Mucosa of rectum (tissue), 2 donors: Measurements from ENCODE around the gene SPATA25.
A peak's percentile ranks its signal among the peaks of the same experiment; 100 is the strongest.

Experiments
- H3K27ac ChIP-seq, 2 donors: one replicate each; pipeline ENCODE4 v1.7.0; 2013; ENCODE audit warnings: inconsistent platforms in 2 of 2, low read depth in 2 of 2, low read length in 2 of 2
- H3K27me3 ChIP-seq, 2 donors: one replicate each; pipeline ENCODE4 v1.7.0; 2013; ENCODE audit warnings: low read length in 2 of 2; ENCODE audit not compliant: control insufficient read depth in 2 of 2, insufficient read depth in 2 of 2
- H3K36me3 ChIP-seq, 2 donors: one replicate each; pipeline ENCODE4 v1.7.0; 2013; ENCODE audit warnings: low read length in 2 of 2; ENCODE audit not compliant: control insufficient read depth in 2 of 2, insufficient read depth in 2 of 2
- H3K4me1 ChIP-seq, 2 donors: one replicate each; pipeline ENCODE4 v1.7.0; 2013; ENCODE audit warnings: low read length in 2 of 2, mild to moderate bottlenecking in 1 of 2; ENCODE audit not compliant: control insufficient read depth in 2 of 2, insufficient read depth in 2 of 2
- H3K4me3 ChIP-seq, 2 donors: one replicate each; pipeline ENCODE4 v1.7.0; 2013; ENCODE audit warnings: low read length in 2 of 2
- H3K9ac ChIP-seq, 2 donors: one replicate each; pipeline ENCODE4 v1.7.0; 2013; ENCODE audit warnings: low read length in 2 of 2, low read depth in 1 of 2, mild to moderate bottlenecking in 1 of 2
- H3K9me3 ChIP-seq, 2 donors: one replicate each; pipeline ENCODE4 v1.7.0; 2013; ENCODE audit warnings: low read length in 2 of 2; ENCODE audit not compliant: control insufficient read depth in 2 of 2
- donor health status: healthy.
- donor health status: Normal muscosa, but diverticular disease.

Gene SPATA25

GRCh38 chr20:45863543-45864470 is 23.6 kb downstream of the SPATA25 start:
- Histone ChIP-seq H3K4me1 (peaks cover 11 to 24% of the 10 kb centered on the region in 2 donors), H3K36me3 (no peaks in the 10 kb centered on the region), H3K27ac (peak overlapping the region in 1 of 2 donors; percentile 22), H3K9me3 (no peaks in the 10 kb centered on the region), H3K9ac (no peak overlapping the region), H3K27me3 (no peaks in the 10 kb centered on the region), H3K4me3 (no peak overlapping the region)

- H3K27ac ChIP-seq: peak overlapping the region; percentile 43 to 57
- no peaks in the 10 kb centered on the region for H3K9me3 ChIP-seq
- H3K36me3 ChIP-seq: no peaks in the 10 kb centered on the region
- H3K27me3 ChIP-seq: no peaks in the 10 kb centered on the region
- no peak overlapping the region for H3K9ac ChIP-seq
- H3K4me1 ChIP-seq: peaks cover 16 to 20% of the 10 kb centered on the region in 2 donors
- H3K4me3 ChIP-seq: no peak overlapping the region
These were observed 26.0 kb downstream of the SPATA25 start for GRCh38 chr20:45861221-45862075.

- H3K27me3 ChIP-seq: no peaks in the 10 kb centered on the region
- no peak overlapping the region for H3K4me3 ChIP-seq
- H3K9ac ChIP-seq: no peak overlapping the region
- H3K27ac ChIP-seq: peak overlapping the region; percentile 43 to 57
- H3K36me3 ChIP-seq: no peaks in the 10 kb centered on the region
- no peaks in the 10 kb centered on the region for H3K9me3 ChIP-seq
- peaks cover 22% of the 10 kb centered on the region in 2 donors for H3K4me1 ChIP-seq
These were observed 26.7 kb downstream of the SPATA25 start for GRCh38 chr20:45860560-45861220.

GRCh38 chr20:45859916-45860315 is 27.5 kb downstream of the SPATA25 start:
- Histone ChIP-seq H3K27me3 (no peaks in the 10 kb centered on the region), H3K9me3 (no peaks in the 10 kb centered on the region), H3K27ac (no peak overlapping the region), H3K4me1 (peaks cover 24 to 27% of the 10 kb centered on the region in 2 donors), H3K4me3 (no peak overlapping the region), H3K36me3 (peaks cover 0 to 2% of the 10 kb centered on the region in 2 donors), H3K9ac (no peak overlapping the region)

GRCh38 chr20:45857882-45858216 is 29.6 kb downstream of the SPATA25 start:
- Histone ChIP-seq H3K27ac (peak overlapping the region; percentile 83 to 91), H3K9me3 (no peaks in the 10 kb centered on the region), H3K27me3 (no peaks in the 10 kb centered on the region), H3K4me3 (peak overlapping the region; percentile 95 to 96), H3K36me3 (peaks cover 2 to 11% of the 10 kb centered on the region in 2 donors), H3K4me1 (peaks cover 23 to 29% of the 10 kb centered on the region in 2 donors), H3K9ac (peak overlapping the region; percentile 75 to 83)

- Histone ChIP-seq H3K27me3 (no peaks in the 10 kb centered on the region), H3K9me3 (no peaks in the 10 kb centered on the region), H3K9ac (peak within 1 kb of the TSS; percentile 84 to 91), H3K4me3 (peak within 1 kb of the TSS; percentile 95 to 96), H3K4me1 (peaks cover 23 to 29% of the 10 kb centered on the region in 2 donors), H3K27ac (peak within 1 kb of the TSS; percentile 83 to 91), H3K36me3 (peaks cover 2 to 11% of the 10 kb centered on the region in 2 donors)
These were observed 30.1 kb downstream of the SPATA25 start, which contains the start of the genes ACOT8 and ZSWIM3 for GRCh38 chr20:45857114-45857881. TSS of gene ACOT8 (minus strand) at chr20:45857392. CDS start at chr20:45857315, 77 bp downstream. TSS of gene ZSWIM3 (plus strand) at chr20:45857614. CDS start at chr20:45857826, 212 bp downstream.

GRCh38 chr20:45853484-45853883 is 33.9 kb downstream of the SPATA25 start:
- peaks cover 16 to 21% of the 10 kb centered on the region in 2 donors for H3K4me1 ChIP-seq

GRCh38 chr20:45852326-45852725 is 35.1 kb downstream of the SPATA25 start:
- H3K4me1 ChIP-seq: peaks cover 11 to 18% of the 10 kb centered on the region in 2 donors
- H3K27ac ChIP-seq: no peak overlapping the region
- H3K9ac ChIP-seq: no peak overlapping the region
- H3K27me3 ChIP-seq: no peaks in the 10 kb centered on the region
- H3K36me3 ChIP-seq: peaks cover 22 to 26% of the 10 kb centered on the region in 2 donors
- H3K9me3 ChIP-seq: no peaks in the 10 kb centered on the region
- no peak overlapping the region for H3K4me3 ChIP-seq

More at GRCh38 chr20:45853484-45853883, 33.9 kb downstream of the SPATA25 start:
- Histone ChIP-seq H3K9me3 (no peaks in the 10 kb centered on the region), H3K27ac (no peak overlapping the region), H3K9ac (no peak overlapping the region), H3K27me3 (no peaks in the 10 kb centered on the region), H3K4me3 (no peak overlapping the region), H3K36me3 (peaks cover 19 to 20% of the 10 kb centered on the region in 2 donors)

GRCh38 chr20:45851501-45851900 is 35.9 kb downstream of the SPATA25 start:
- H3K9ac ChIP-seq: no peak overlapping the region
- H3K27ac ChIP-seq: no peak overlapping the region

More at GRCh38 chr20:45851501-45851900, 35.9 kb downstream of the SPATA25 start:
- H3K9me3 ChIP-seq: no peaks in the 10 kb centered on the region
- no peaks in the 10 kb centered on the region for H3K27me3 ChIP-seq
- peaks cover 24 to 32% of the 10 kb centered on the region in 2 donors for H3K36me3 ChIP-seq
- H3K4me3 ChIP-seq: no peak overlapping the region
- peaks cover 11 to 15% of the 10 kb centered on the region in 2 donors for H3K4me1 ChIP-seq
